Superior temporal gyrus (tissue), 1 donor: Measurements from ENCODE around the gene SKAP1.
A peak's percentile ranks its signal among the peaks of the same experiment; 100 is the strongest.
"Not testable (repeated sequence)": the region's sequence is repeated elsewhere in the genome, so short reads cannot be mapped to it uniquely, and the experiment has no call there.

Source experiments
- DNase-seq: peaks from one replicate; pipeline ENCODE4 v3.0.0-alpha.2; 2016; ENCODE audit errors: extremely low spot score

Gene SKAP1

GRCh38 chr17:48373130-48373830 lies 56.7 kb downstream of the SKAP1 start:
- no peak for DNase-seq

GRCh38 chr17:48368967-48369366 lies 61.0 kb downstream of the SKAP1 start:
- DNase-seq = not testable (repeated sequence)

GRCh38 chr17:48368352-48368908 lies 61.6 kb downstream of the SKAP1 start:
- no peak for DNase-seq

GRCh38 chr17:48363161-48363560 lies 66.9 kb downstream of the SKAP1 start:
- DNase-seq = no peak

GRCh38 chr17:48360861-48361633 lies 69.0 kb downstream of the SKAP1 start:
- not testable (repeated sequence) for DNase-seq

GRCh38 chr17:48357779-48358602 lies 72.0 kb downstream of the SKAP1 start:
- DNase-seq = no peak

- DNase-seq = no peak
Observed at GRCh38 chr17:48356866-48357265, 73.1 kb downstream of the SKAP1 start.

GRCh38 chr17:48352630-48353029 lies 77.4 kb downstream of the SKAP1 start:
- no peak for DNase-seq

GRCh38 chr17:48351911-48352332 lies 78.1 kb downstream of the SKAP1 start:
- DNase-seq = peak; percentile 42

GRCh38 chr17:48348352-48348751 lies 81.7 kb downstream of the SKAP1 start:
- DNase-seq = no peak

GRCh38 chr17:48347177-48347576 lies 82.8 kb downstream of the SKAP1 start:
- no peak for DNase-seq

- no peak for DNase-seq
Observed at GRCh38 chr17:48344251-48344650, 85.8 kb downstream of the SKAP1 start.

- no peak for DNase-seq
Observed at GRCh38 chr17:48340916-48341315, 89.1 kb downstream of the SKAP1 start.

- no peak for DNase-seq
Observed at GRCh38 chr17:48338720-48339119, 91.3 kb downstream of the SKAP1 start.

- DNase-seq = not testable (repeated sequence)
Observed at GRCh38 chr17:48337903-48338302, 92.1 kb downstream of the SKAP1 start.

- no peak for DNase-seq
Observed at GRCh38 chr17:48336986-48337385, 93.0 kb downstream of the SKAP1 start.

GRCh38 chr17:48335858-48336500 lies 94.0 kb downstream of the SKAP1 start:
- peak; percentile 88 for DNase-seq

- no peak for DNase-seq
Observed at GRCh38 chr17:48335146-48335784, 94.7 kb downstream of the SKAP1 start.

- no peak for DNase-seq
Observed at GRCh38 chr17:48333034-48333530, 96.9 kb downstream of the SKAP1 start.

- no peak for DNase-seq
Observed at GRCh38 chr17:48330887-48331286, 99.1 kb downstream of the SKAP1 start.

GRCh38 chr17:48330421-48330820 lies 99.6 kb downstream of the SKAP1 start:
- no peak for DNase-seq
